ENCODE measurements around the gene HS1BP3. TPM values are rescaled to one million over a fixed set of nuclear protein-coding genes. Genes with fewer than 3 reads are reported as not detected.
A peak's percentile ranks its signal among the peaks of the same experiment; 100 is the strongest.

The HS1BP3 gene
- total RNA-seq, 4 donors from 2014 or later = 7.1 to 41.8 (median 28.4) TPM

DNA sequence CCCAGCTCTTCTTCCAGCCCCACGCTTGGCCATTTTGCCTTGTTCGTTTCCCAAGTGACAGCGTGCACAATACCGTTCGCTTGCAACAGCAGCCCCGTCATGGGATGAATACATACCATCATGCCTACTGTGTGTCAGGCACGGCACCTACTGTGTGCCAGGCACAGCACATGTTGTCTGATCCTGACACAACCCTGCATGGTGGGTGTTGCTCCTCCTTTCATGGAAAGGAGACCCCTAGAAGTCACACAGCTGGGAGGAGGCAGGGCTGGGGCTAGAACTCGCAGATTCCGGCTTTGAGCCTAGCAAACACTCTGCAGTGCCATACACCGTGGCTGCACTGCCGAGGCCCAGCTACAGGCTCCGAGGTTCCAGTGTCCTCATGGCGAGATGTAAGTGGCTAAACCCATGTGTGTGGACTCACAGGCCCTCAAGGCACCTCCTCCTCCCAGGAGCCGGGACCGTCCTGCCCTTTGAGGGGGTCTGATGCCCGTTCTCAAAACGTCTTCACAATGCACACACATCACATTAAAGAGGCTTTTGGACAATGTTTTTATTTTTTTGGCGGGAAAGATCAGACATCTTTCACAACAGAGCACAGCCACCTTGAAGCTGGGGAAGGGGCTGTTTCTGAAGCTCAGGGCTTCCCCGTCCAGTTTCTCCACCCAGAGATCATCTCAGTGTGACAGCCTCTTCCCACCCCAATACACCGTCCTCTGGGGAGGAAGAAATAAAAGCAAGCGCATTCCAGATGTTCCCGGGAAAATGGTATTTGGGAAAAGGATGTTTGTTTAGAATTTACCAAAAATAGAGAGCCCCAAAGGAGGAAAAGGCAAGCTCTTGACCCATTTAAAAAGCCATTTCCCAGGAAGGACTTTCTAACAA is 64.9 kb downstream of the HS1BP3 start:
- Histone ChIP-seq H3K4me3 (no peak overlapping the region), H3K36me3 (no peaks in the 10 kb centered on the region), H3K9me3 (no peaks in the 10 kb centered on the region), H3K27ac (peak overlapping the region; percentile 43 to 64), H3K27me3 (no peaks in the 10 kb centered on the region), H3K4me1 (peaks cover 5 to 7% of the 10 kb centered on the region in 2 donors)
- intact Hi-C loops (cut with DNase I; ENCODE audit: low total_unique reads) = no loop called here
- DNase-seq = peak; percentile 13 to 14
- TF ChIP-seq POLR2A (IDR thresholded peaks at IDR 0.05) = no peak
- TF ChIP-seq, protein P1, sequence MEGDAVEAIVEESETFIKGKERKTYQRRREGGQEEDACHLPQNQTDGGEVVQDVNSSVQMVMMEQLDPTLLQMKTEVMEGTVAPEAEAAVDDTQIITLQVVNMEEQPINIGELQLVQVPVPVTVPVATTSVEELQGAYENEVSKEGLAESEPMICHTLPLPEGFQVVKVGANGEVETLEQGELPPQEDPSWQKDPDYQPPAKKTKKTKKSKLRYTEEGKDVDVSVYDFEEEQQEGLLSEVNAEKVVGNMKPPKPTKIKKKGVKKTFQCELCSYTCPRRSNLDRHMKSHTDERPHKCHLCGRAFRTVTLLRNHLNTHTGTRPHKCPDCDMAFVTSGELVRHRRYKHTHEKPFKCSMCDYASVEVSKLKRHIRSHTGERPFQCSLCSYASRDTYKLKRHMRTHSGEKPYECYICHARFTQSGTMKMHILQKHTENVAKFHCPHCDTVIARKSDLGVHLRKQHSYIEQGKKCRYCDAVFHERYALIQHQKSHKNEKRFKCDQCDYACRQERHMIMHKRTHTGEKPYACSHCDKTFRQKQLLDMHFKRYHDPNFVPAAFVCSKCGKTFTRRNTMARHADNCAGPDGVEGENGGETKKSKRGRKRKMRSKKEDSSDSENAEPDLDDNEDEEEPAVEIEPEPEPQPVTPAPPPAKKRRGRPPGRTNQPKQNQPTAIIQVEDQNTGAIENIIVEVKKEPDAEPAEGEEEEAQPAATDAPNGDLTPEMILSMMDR (IDR thresholded peaks at IDR 0.05) = no peak

DNA sequence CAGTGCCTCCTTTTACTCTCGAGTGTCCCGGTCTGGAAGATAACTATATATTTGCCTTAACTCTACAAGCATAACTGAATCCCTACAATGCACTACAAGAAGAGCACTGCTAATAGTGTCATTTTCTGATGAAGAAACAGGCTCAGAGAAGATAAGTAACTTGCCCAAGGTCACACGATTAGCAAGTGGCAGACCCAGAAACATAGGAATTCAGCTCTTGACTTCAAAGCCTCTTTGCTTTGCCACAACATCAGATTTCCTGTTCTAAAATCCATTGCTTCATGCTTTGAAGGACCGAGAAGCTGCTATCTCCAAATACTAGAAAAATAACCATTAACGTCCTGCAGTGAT is 65.6 kb downstream of the HS1BP3 start:
- Histone ChIP-seq H3K27ac (peak overlapping the region; percentile 43 to 64), H3K36me3 (no peaks in the 10 kb centered on the region), H3K9me3 (no peaks in the 10 kb centered on the region), H3K27me3 (no peaks in the 10 kb centered on the region), H3K4me3 (no peak overlapping the region), H3K4me1 (peaks cover 5 to 7% of the 10 kb centered on the region in 2 donors)
- intact Hi-C loops (cut with DNase I; ENCODE audit: low total_unique reads) = no loop called here
- DNase-seq = no peak
- no peak for TF ChIP-seq POLR2A (IDR thresholded peaks at IDR 0.05)

DNA sequence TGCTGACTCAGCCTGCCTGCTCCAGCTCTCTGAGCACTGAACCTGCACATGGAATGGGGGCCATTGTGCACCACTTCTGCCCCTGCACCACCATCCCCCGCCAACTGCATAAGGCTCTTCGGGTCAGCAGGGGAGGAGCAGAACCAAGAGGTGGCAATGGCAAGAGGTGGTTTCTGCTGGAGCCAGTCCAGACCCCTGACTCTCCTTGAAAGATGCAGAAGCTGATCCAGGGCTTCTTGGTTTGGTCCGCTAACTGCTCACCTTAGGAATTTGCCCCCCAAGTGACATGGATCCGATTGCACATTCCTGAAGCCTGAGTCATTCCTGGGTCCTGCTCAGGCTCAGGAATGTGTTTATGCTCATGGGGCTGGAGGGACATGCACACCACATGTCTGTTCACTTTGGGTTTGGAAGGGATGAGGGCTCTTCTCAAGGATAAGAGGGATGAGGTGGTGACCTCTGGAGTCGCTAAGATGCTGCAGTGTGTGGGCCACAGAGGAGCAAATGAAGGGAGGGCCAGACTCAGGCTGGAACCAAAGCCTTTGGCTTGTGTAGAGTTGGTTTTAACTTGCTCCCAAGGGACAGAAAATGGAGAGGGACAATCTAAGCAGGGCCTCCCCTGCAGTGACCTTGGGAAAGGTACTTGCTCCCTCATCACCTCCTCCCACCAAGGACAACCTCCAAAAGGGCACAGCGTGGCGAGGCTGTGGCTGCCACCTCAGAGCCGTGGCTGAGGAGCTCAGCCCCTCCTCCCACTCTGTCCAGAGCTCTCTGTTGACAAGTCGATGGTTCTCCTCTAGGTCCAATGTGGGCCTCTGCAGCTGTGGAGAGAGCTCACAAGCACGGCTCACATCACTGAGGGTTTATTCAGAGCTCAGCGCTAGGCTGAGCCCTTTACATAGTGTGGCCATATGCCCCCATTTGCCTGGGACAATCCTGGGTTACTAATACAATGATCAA is 66.2 kb downstream of the HS1BP3 start:
- intact Hi-C loops (cut with DNase I; ENCODE audit: low total_unique reads) = no loop called here
- no peaks in the 10 kb centered on the region for H3K9me3 ChIP-seq
- no peak overlapping the region for H3K4me3 ChIP-seq
- H3K27me3 ChIP-seq = no peaks in the 10 kb centered on the region
- peaks cover 5 to 7% of the 10 kb centered on the region in 2 donors for H3K4me1 ChIP-seq
- H3K27ac ChIP-seq = peak overlapping the region; percentile 43 to 64
- TF ChIP-seq, protein P1 (IDR thresholded peaks at IDR 0.05) = no peak
- no peak for TF ChIP-seq POLR2A (IDR thresholded peaks at IDR 0.05)
- peak in 1 of 2 donors; percentile 75 for DNase-seq
- no peaks in the 10 kb centered on the region for H3K36me3 ChIP-seq

DNA sequence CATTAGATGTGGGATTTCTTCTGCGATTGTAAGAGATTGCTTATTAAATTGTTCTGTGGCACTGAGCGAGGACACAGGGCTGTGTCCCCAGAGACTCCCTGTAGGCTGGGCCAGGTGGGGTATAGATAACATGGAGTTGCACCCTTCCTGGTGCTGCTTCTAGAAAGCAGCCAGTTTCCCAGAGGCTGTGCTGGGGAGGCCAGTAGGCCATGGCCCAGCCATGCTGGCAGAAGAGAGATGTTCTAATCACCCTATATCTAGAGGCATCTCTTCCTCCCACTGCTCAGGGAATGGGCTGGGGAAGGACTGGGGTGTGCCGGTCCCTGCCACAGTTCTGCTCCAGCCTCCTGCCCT is 66.9 kb downstream of the HS1BP3 start:
- peaks cover 5 to 7% of the 10 kb centered on the region in 2 donors for H3K4me1 ChIP-seq
- no peak overlapping the region for H3K4me3 ChIP-seq

DNA sequence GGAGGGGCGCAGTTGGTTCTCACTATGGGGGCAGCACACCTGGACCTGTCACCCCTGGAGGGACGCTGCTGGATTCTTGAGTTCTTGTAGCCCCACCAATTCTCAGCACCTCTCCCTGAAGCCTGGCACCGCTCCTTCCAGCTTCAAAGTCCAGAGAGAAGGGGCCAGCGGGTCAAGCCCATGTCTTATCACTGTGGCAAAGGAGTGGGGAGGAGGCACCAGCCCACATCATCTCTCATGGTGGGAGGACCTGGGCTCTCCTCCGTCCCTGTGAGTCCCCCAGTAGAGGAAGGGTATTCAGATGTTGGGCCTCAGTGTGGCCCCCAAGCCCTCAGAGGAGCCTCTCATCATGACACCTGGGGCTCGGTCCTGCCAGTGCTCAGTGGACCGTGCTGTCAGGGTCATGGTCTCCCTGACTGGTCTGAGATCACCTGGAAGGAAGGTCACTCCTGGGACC is 67.4 kb downstream of the HS1BP3 start:
- Histone ChIP-seq H3K36me3 (no peaks in the 10 kb centered on the region), H3K4me3 (no peak overlapping the region), H3K27me3 (no peaks in the 10 kb centered on the region), H3K4me1 (peaks cover 5 to 7% of the 10 kb centered on the region in 2 donors), H3K9me3 (no peaks in the 10 kb centered on the region), H3K27ac (peak overlapping the region in 1 of 2 donors; percentile 64)
- no peak for TF ChIP-seq POLR2A (IDR thresholded peaks at IDR 0.05)
- TF ChIP-seq, protein P1 (IDR thresholded peaks at IDR 0.05) = no peak
- intact Hi-C loops (cut with DNase I; ENCODE audit: low total_unique reads) = no loop called here
- no peak for DNase-seq

More for the DNA sequence above, 66.9 kb downstream of the HS1BP3 start:
- DNase-seq = no peak
- TF ChIP-seq, protein P1 (IDR thresholded peaks at IDR 0.05) = no peak
- no peak for TF ChIP-seq POLR2A (IDR thresholded peaks at IDR 0.05)
- H3K27me3 ChIP-seq = no peaks in the 10 kb centered on the region
- H3K36me3 ChIP-seq = no peaks in the 10 kb centered on the region
- intact Hi-C loops (cut with DNase I; ENCODE audit: low total_unique reads) = no loop called here
- H3K9me3 ChIP-seq = no peaks in the 10 kb centered on the region
- H3K27ac ChIP-seq = peak overlapping the region; percentile 43 to 64
